HAP-1 (cell line): ENCODE data around the gene CLIC4.
"Not testable (repeated sequence)": the region's sequence is repeated elsewhere in the genome, so short reads cannot be mapped to it uniquely, and the experiment has no call there.

Source experiments
- DNase-seq, 2 experiments: peaks; one replicate each; pipeline ENCODE4 v3.0.0-alpha.2; 2016 to 2020; ENCODE audit warnings: low spot score in 2 of 2
- H3K27me3 ChIP-seq: fragments of 250-450 bp; sonication (Bioruptor Pico); 2 replicates; pipeline ENCODE4 v1.5.1; 2020; ENCODE audit warnings: low read depth, mild to moderate bottlenecking, moderate library complexity
- H3K36me3 ChIP-seq: fragments of 250-450 bp; sonication (Bioruptor Pico); replicated peaks from 2 replicates; pipeline ENCODE4 v1.5.1; 2020; ENCODE audit warnings: mild to moderate bottlenecking
- H3K4me1 ChIP-seq: fragments of 250-450 bp; sonication (Bioruptor Pico); 2 replicates; pipeline ENCODE4 v1.5.1; 2020; ENCODE audit warnings: mild to moderate bottlenecking
- H3K4me3 ChIP-seq: fragments of 250-450 bp; sonication (Bioruptor Pico); 2 replicates; pipeline ENCODE4 v1.5.1; 2020; ENCODE audit warnings: mild to moderate bottlenecking, moderate library complexity
- H3K9me3 ChIP-seq: fragments of 250-450 bp; sonication (Bioruptor Pico); 2 replicates; pipeline ENCODE4 v1.5.1; 2020; ENCODE audit warnings: mild to moderate bottlenecking, moderate library complexity
- in situ Hi-C: fragments of 300-500 bp; cut with MboI; formaldehyde crosslinking; loops from 3 replicates; pipeline ENCODE4 v1.14.3; 2020; ENCODE audit warnings: low sequenced_read_pairs, inconsistent platforms, mixed read lengths

CLIC4 gene

DNA sequence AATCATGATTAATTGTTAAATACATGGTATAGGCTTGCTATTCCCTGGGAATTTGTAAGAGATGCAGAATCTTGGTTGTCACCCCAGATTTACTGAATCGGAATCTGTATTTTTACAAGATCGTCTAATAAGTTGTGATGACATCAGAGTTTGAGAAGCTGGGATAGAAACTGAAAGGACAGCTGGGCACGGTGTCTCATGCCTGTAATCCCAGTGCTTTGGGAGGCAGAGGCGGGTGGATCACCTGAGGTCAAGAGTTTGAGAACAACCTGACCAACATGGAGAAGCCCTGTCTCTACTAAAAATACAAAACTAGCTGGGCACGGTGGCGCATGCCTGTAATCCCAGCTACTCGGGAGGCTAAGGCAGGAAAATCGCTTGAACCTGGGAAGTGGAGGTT lies 35.4 kb downstream of the CLIC4 start:
- H3K9me3 ChIP-seq, in situ Hi-C loops, DNase-seq: not testable (repeated sequence)

DNA sequence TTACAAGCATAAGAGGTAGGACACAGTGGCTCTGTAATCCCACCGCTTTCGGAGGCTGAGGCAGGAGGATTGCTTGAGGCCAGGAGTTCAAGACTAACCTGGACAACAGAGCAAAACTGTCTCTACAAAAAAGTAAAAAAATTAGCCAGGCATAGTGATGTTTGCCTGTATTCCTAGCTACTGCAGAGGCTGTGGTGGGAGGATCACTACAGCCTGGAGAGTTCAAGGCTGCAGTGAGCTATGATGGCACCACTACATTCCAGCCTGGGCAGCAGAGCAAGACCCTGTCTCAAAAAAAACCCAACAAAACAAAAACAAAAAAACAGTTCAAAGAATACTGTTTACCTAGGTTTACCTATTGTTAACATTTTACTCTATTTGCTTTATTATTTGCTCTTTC lies 37.4 kb downstream of the CLIC4 start:
- Histone ChIP-seq H3K4me1 (peaks cover 17% of the 10 kb centered on the region), H3K27me3 (no peaks in the 10 kb centered on the region), H3K36me3 (no peaks in the 10 kb centered on the region), H3K9me3 (no peaks in the 10 kb centered on the region), H3K4me3 (no peak overlapping the region)
- no peak for DNase-seq
- in situ Hi-C loops = no loop called here

More for the DNA sequence above, 35.4 kb downstream of the CLIC4 start:
- H3K4me1 ChIP-seq = peaks cover 36% of the 10 kb centered on the region
- H3K4me3 ChIP-seq, H3K36me3 ChIP-seq, H3K27me3 ChIP-seq: not testable (repeated sequence)

DNA sequence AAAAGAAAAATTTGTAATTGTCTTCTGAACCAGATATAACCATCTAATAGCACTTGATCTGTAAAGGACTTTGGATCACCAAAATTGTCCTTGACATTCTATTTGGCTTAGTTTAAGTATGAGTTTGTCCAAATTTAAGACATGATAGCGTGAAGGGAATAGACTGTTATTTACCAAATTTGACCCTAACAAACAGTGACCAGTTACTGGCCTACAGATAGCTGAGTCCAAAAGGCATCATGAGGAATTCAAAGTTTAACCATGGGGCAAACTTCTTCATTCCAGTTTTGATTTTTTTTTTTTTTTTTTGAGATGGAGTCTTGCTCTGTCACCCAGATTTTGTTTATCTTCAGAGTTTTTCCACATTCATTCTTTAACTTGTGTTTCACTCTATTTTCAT lies 38.5 kb downstream of the CLIC4 start:
- H3K9me3 ChIP-seq = no peaks in the 10 kb centered on the region
- H3K4me1 ChIP-seq = peaks cover 7% of the 10 kb centered on the region
- no peaks in the 10 kb centered on the region for H3K27me3 ChIP-seq
- no peak overlapping the region for H3K4me3 ChIP-seq
- DNase-seq = no peak
- in situ Hi-C loops = no loop called here
- H3K36me3 ChIP-seq = no peaks in the 10 kb centered on the region

DNA sequence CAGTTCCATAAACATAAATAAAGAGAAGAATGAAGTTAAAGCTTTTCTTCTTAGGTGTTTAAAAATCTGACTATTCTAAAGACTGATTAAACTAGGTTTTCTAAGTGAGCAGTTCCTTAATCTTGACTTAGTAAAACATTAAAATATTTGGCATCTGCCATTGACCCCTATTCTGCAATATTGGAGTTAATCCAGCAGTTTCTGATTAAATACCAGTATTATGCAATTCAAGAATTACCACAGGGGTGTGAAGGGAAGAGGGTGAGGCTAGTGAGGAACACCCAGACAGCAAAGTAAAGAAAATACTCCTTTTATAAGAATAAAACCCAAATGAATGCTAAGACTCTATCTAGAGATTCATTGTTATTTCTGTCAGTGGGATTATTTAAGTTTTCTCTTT lies 40.9 kb downstream of the CLIC4 start:
- in situ Hi-C loops = no loop called here
- Histone ChIP-seq H3K36me3 (no peaks in the 10 kb centered on the region), H3K27me3 (no peaks in the 10 kb centered on the region), H3K4me1 (peaks cover 2% of the 10 kb centered on the region; the same call in 1 of the 2 replicates), H3K9me3 (no peaks in the 10 kb centered on the region), H3K4me3 (no peak overlapping the region)
- no peak for DNase-seq

DNA sequence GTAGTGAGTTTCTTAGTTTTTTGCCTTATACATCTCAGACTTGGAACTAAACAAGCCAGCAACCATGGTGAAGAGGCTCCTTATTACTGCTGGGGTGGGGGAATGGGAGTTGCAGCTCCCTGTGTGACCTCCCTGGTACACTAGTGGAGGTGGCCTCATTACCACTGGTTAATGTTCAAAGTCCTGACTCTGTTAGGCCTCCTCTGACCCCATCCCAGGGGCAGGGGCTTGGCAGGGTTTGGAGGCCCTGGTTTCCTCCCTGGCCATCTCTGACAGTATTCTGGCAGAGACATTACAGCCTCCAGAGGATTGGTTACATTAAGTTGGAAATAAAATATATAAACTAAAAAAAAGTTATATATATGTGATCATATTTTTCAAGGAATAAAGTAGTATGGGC lies 45.2 kb downstream of the CLIC4 start:
- Histone ChIP-seq H3K27me3 (no peaks in the 10 kb centered on the region), H3K36me3 (no peaks in the 10 kb centered on the region), H3K4me1 (peaks cover 2% of the 10 kb centered on the region; the same call in 1 of the 2 replicates), H3K4me3 (no peak overlapping the region), H3K9me3 (no peaks in the 10 kb centered on the region)
- in situ Hi-C loops = no loop called here
- no peak for DNase-seq

DNA sequence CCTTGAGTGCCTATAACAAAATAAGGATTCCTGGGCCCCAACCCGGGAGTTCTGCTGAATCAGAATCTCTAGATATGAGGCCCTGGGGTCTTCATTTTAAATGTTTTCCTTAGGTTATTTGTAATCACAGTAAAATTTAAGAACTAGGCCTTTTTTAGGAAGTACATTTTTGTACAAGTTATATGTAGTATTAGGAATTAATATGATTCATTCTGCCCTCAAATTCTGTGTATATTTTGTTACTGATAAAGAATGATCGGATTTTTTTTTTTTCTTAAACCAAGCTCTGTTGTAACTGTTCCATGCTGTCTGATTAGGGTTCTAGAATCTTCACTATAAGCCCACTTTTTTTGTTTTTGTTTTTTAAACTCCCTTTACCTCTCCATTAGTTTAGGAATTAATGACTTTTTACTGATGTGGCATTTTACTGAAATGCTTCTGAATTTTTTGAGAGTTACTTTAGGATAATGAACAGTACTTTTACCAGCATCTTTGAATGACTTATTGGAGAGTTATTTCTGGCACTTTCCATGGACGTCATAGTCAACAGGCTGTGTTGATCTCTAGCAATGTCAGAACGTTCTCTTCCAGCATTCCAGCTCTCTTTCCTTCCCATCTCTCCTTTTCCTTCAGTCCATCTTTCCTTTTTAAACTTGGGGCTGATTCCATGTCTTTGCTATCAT lies 48.3 kb downstream of the CLIC4 start:
- DNase-seq = no peak
- H3K27me3 ChIP-seq = no peaks in the 10 kb centered on the region
- H3K4me3 ChIP-seq = no peak overlapping the region
- in situ Hi-C loops = no loop called here
- peaks cover 12% of the 10 kb centered on the region for H3K36me3 ChIP-seq
- peaks cover 2% of the 10 kb centered on the region; the same call in 1 of the 2 replicates for H3K4me1 ChIP-seq
- peaks cover 3% of the 10 kb centered on the region; the same call in 1 of the 2 replicates for H3K9me3 ChIP-seq

DNA sequence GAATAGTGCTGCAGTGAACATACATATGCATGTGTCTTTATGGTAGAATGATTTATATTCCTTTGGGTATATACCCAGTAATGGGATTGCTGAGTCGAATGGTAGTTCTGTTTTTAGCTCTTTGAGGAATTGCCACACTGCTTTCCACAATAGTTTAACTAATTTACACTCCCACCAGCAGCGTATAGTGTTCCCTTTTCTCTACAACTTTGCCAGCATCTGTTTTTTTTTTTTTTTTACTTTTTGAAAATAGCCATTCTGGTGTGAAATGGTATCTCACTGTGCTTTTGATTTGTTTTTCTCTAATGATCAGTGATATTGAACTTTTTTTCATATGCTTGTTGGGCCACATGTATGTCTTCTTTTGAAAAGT lies 48.9 kb downstream of the CLIC4 start:
- DNase-seq, H3K4me3 ChIP-seq, H3K4me1 ChIP-seq, H3K9me3 ChIP-seq, H3K27me3 ChIP-seq, in situ Hi-C loops: not testable (repeated sequence)
- H3K36me3 ChIP-seq = peaks cover 13% of the 10 kb centered on the region

DNA sequence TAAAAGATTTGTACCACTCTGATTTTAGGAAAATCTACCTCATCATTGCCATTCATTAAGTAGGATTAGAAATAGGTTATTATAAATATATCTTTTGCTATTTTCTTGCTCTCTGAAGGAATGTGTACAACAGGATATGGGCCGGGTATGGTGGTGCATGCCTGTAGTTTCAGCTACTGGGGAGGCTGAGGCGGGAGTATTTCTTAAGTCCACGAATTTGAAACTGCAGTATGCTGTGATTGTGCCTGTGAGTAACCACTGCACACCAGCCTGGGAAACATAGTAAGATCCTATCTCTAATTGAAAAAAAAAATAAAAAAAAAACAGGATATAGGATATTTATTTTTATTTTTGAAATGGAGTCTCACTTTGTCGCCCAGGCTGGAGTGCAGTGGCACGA lies 50.0 kb downstream of the CLIC4 start:
- DNase-seq = no peak
- Histone ChIP-seq H3K9me3 (peaks cover 3% of the 10 kb centered on the region; the same call in 1 of the 2 replicates), H3K36me3 (peaks cover 13% of the 10 kb centered on the region), H3K4me1 (peaks cover 2% of the 10 kb centered on the region; the same call in 1 of the 2 replicates), H3K27me3 (no peaks in the 10 kb centered on the region), H3K4me3 (no peak overlapping the region)
- in situ Hi-C loops = no loop called here

DNA sequence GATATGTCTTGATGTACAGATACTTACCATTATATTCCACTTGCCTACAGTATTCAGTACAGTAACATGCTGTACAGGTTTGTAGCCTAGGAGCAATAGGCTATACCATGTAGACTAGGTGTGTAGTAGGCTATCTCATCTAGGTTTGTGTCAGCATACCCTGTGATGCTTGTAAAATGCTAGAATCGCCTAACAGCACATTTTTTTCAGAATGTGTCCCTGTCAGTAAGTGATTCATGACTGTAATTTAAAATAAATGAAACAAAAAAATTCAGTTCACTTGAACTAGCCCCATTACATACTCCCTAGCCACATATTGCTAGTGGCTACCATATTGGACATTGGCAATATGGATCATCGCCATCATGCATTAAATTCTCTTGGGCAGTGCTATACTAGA lies 51.3 kb downstream of the CLIC4 start:
- no peaks in the 10 kb centered on the region for H3K4me1 ChIP-seq
- in situ Hi-C loops = no loop called here
- no peak for DNase-seq

DNA sequence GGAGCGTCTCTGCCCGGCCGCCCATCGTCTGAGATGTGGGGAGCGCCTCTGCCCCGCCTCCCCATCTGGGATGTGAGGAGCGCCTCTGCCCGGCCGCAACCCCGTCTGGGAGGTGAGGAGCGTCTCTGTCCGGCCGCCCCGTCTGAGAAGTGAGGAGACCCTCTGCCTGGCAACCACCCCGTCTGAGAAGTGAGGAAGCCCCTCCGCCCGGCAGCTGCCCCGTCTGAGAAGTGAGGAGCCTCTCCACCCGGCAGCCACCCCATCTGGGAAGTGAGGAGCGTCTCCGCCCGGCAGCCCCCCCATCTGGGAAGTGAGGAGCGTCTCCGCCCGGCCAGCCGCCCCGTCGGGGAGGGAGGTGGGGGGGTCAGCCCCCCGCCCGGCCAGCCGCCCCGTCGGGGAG lies 54.0 kb downstream of the CLIC4 start:
- H3K4me3 ChIP-seq, H3K27me3 ChIP-seq, H3K4me1 ChIP-seq, H3K9me3 ChIP-seq, DNase-seq, in situ Hi-C loops: not testable (repeated sequence)
- peaks cover 13% of the 10 kb centered on the region for H3K36me3 ChIP-seq

More for the DNA sequence above, 51.3 kb downstream of the CLIC4 start:
- peaks cover 13% of the 10 kb centered on the region for H3K36me3 ChIP-seq
- H3K27me3 ChIP-seq = no peaks in the 10 kb centered on the region
- H3K4me3 ChIP-seq = no peak overlapping the region
- peaks cover 3% of the 10 kb centered on the region; the same call in 1 of the 2 replicates for H3K9me3 ChIP-seq

DNA sequence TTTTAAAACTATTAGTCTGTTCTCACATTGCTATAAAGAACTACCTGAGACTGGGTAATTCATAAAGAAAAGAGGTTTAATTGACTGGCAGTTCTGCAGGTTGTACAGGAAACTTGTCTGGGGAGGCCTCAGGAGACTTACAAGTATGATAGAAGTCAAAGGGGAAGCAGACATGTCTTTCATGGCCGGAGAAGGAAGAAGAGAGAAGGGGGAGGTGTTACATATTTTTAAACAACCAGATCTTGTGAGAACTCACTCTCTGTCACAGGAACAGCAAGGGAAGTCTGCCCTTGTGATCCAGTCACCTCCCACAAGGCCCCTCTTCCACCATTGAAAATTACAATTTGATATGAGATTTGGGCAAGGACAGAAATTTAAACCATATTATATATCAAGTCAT lies 55.9 kb downstream of the CLIC4 start:
- peaks cover 13% of the 10 kb centered on the region for H3K36me3 ChIP-seq
- no peak overlapping the region for H3K4me3 ChIP-seq
- no peak for DNase-seq
- in situ Hi-C loops = no loop called here
- no peaks in the 10 kb centered on the region for H3K27me3 ChIP-seq
- peaks cover 3% of the 10 kb centered on the region; the same call in 1 of the 2 replicates for H3K9me3 ChIP-seq
- peaks cover under 1% of the 10 kb centered on the region; the same call in 1 of the 2 replicates for H3K4me1 ChIP-seq

DNA sequence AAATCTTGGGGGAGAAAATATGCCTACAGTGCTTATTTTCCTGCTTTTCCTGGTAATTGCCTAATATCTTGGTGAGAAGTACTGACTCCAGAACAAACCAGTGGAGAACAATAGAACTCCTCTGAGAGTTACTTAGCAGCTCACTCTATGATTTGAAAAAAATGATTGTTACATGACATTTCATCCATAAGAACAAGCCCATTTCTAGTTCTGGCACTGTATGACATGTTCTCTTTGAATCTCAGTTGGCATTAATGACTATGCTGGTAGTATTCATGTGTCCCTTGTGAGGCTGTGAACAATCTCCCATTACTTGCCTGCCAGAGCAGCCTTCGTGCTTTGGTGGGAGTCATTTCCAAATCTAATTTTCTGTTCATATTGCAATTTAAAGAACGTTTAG lies 58.0 kb downstream of the CLIC4 start:
- peaks cover 8% of the 10 kb centered on the region for H3K4me1 ChIP-seq
- in situ Hi-C loops = no loop called here
- no peaks in the 10 kb centered on the region for H3K27me3 ChIP-seq
- peaks cover 5% of the 10 kb centered on the region for H3K36me3 ChIP-seq
- no peak overlapping the region for H3K4me3 ChIP-seq
- 0 out of 2 replicates have a peak, but pooled peaks cover 3% of the 10 kb centered on the region for H3K9me3 ChIP-seq
- no peak for DNase-seq

DNA sequence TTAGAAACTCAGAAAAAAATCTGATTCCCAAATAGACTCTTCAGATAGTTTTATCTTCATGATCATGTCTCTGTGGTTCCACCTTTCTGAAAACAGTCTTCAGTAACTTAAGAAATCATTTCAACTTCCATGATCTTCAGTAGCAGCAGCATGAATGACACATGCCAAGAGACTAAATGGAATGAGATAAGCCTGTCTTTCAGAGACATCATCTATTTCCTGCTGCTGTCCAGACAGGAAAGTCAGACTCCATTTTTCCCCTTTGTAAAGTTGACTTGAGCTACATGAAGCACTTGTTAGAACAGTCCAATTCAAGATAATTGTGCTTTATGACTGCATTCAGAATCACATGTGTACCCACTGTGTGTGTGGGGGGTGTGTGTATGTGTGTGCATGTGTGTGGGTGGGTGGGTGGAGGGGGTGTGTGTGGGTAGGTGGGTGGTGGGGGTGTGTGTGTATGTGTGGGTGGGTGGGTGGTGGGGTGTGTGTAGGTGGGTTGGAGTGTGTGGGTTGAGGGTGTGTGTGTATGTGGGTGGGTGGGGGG lies 58.8 kb downstream of the CLIC4 start:
- Histone ChIP-seq H3K4me1 (peaks cover 8% of the 10 kb centered on the region), H3K4me3 (no peak overlapping the region), H3K27me3 (no peaks in the 10 kb centered on the region), H3K36me3 (no peaks in the 10 kb centered on the region), H3K9me3 (no peaks in the 10 kb centered on the region)
- no peak for DNase-seq
- in situ Hi-C loops = no loop called here

DNA sequence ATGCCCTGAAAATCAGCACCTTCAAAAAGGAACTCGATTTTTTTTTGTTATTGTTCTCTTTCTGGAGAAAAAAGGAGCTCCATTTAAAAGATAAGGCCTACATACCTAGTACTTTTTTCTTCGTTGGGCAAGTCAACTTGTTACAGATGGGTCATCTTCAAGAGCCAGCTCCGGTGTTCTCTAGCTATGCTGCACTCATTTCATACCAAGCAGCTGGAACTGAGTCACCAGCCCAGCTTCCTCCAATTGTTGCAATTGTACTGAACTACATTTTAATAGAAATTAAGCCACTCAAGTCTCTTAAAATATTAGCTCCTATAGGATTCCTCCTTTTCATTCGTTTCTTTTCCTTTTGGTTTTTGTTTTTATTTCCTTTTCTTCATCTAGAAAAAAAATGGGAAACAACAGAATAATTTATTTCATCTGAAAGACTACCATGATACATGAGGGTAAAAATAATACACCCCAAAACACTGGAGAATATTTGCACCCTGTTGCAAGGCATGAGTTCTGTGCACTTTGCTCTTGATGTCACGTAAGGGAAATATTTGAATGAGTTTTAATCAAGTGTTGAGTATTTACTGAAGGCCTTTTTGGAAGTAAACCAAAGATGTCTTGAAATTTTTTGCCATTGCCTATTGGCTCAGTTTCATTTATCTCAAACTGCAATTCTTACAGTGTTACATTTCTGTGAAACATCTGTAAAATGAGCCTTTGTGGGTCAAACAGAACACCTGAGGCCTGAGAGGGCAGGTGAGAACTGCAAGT lies 60.5 kb downstream of the CLIC4 start:
- no peak for DNase-seq
- Histone ChIP-seq H3K36me3 (no peaks in the 10 kb centered on the region), H3K4me3 (no peak overlapping the region), H3K9me3 (no peaks in the 10 kb centered on the region), H3K4me1 (peaks cover 8% of the 10 kb centered on the region), H3K27me3 (no peaks in the 10 kb centered on the region)
- in situ Hi-C loops = no loop called here
